ENCODE results near the gene ANTXR1.

ANTXR1 gene

GRCh38 chr2:69134306-69134945, 121.4 kb downstream of the ANTXR1 start:
- no peak overlapping the region for H3K9ac ChIP-seq
- no peaks in the 10 kb centered on the region for H3K36me3 ChIP-seq (ENCODE audit: insufficient read depth)
- no peak overlapping the region for H3K4me2 ChIP-seq
- no peaks in the 10 kb centered on the region for H3K79me2 ChIP-seq (ENCODE audit: insufficient read depth, low read depth)
- no peak overlapping the region for H3K27ac ChIP-seq
- TF ChIP-seq, protein P1, sequence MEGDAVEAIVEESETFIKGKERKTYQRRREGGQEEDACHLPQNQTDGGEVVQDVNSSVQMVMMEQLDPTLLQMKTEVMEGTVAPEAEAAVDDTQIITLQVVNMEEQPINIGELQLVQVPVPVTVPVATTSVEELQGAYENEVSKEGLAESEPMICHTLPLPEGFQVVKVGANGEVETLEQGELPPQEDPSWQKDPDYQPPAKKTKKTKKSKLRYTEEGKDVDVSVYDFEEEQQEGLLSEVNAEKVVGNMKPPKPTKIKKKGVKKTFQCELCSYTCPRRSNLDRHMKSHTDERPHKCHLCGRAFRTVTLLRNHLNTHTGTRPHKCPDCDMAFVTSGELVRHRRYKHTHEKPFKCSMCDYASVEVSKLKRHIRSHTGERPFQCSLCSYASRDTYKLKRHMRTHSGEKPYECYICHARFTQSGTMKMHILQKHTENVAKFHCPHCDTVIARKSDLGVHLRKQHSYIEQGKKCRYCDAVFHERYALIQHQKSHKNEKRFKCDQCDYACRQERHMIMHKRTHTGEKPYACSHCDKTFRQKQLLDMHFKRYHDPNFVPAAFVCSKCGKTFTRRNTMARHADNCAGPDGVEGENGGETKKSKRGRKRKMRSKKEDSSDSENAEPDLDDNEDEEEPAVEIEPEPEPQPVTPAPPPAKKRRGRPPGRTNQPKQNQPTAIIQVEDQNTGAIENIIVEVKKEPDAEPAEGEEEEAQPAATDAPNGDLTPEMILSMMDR (conservative IDR thresholded peaks at IDR 0.05; ENCODE audit: low read depth, low read length) = no peak
- no peaks in the 10 kb centered on the region for H3K27me3 ChIP-seq (ENCODE audit: insufficient read depth, low read depth)
- H3K4me3 ChIP-seq (IDR thresholded peaks at IDR 0.05; ENCODE audit: insufficient read depth, low read depth, low read length) = no peak overlapping the region
- no peak overlapping the region for H2AFZ ChIP-seq (ENCODE audit: low read depth)
- H3K4me1 ChIP-seq (ENCODE audit: low read depth, poor library complexity, severe bottlenecking) = no peaks in the 10 kb centered on the region
- no peaks in the 10 kb centered on the region for H4K20me1 ChIP-seq (ENCODE audit: insufficient read depth)

GRCh38 chr2:69138247-69138772, 125.3 kb downstream of the ANTXR1 start:
- no peak overlapping the region for H3K27ac ChIP-seq
- H4K20me1 ChIP-seq (ENCODE audit: insufficient read depth) = no peaks in the 10 kb centered on the region
- H3K4me1 ChIP-seq (ENCODE audit: low read depth, poor library complexity, severe bottlenecking) = no peaks in the 10 kb centered on the region
- no peaks in the 10 kb centered on the region for H3K27me3 ChIP-seq (ENCODE audit: insufficient read depth, low read depth)
- no peaks in the 10 kb centered on the region for H3K36me3 ChIP-seq (ENCODE audit: insufficient read depth)
- H3K4me2 ChIP-seq = no peak overlapping the region
- no peak overlapping the region for H3K4me3 ChIP-seq (IDR thresholded peaks at IDR 0.05; ENCODE audit: insufficient read depth, low read depth, low read length)
- H3K79me2 ChIP-seq (ENCODE audit: insufficient read depth, low read depth) = no peaks in the 10 kb centered on the region
- no peak overlapping the region for H3K9ac ChIP-seq
- H2AFZ ChIP-seq (ENCODE audit: low read depth) = no peak overlapping the region
- TF ChIP-seq, protein P1 (conservative IDR thresholded peaks at IDR 0.05; ENCODE audit: low read depth, low read length) = no peak

GRCh38 chr2:69138793-69139459, 125.9 kb downstream of the ANTXR1 start:
- Histone ChIP-seq H3K4me2 (no peak overlapping the region), H3K4me3 (IDR thresholded peaks at IDR 0.05; ENCODE audit: insufficient read depth, low read depth, low read length) (no peak overlapping the region), H2AFZ (ENCODE audit: low read depth) (no peak overlapping the region), H3K27me3 (ENCODE audit: insufficient read depth, low read depth) (no peaks in the 10 kb centered on the region), H3K4me1 (ENCODE audit: low read depth, poor library complexity, severe bottlenecking) (no peaks in the 10 kb centered on the region), H4K20me1 (ENCODE audit: insufficient read depth) (no peaks in the 10 kb centered on the region), H3K9ac (no peak overlapping the region), H3K36me3 (ENCODE audit: insufficient read depth) (no peaks in the 10 kb centered on the region), H3K27ac (no peak overlapping the region), H3K79me2 (ENCODE audit: insufficient read depth, low read depth) (no peaks in the 10 kb centered on the region)
- TF ChIP-seq, protein P1 (conservative IDR thresholded peaks at IDR 0.05; ENCODE audit: low read depth, low read length) = no peak

- TF ChIP-seq, protein P1 (conservative IDR thresholded peaks at IDR 0.05; ENCODE audit: low read depth, low read length) = no peak
- Histone ChIP-seq H3K36me3 (ENCODE audit: insufficient read depth) (no peaks in the 10 kb centered on the region), H3K27me3 (ENCODE audit: insufficient read depth, low read depth) (no peaks in the 10 kb centered on the region), H2AFZ (ENCODE audit: low read depth) (no peak overlapping the region), H3K27ac (no peak overlapping the region), H3K79me2 (ENCODE audit: insufficient read depth, low read depth) (no peaks in the 10 kb centered on the region), H3K4me2 (no peak overlapping the region), H3K4me3 (IDR thresholded peaks at IDR 0.05; ENCODE audit: insufficient read depth, low read depth, low read length) (no peak overlapping the region), H3K4me1 (ENCODE audit: low read depth, poor library complexity, severe bottlenecking) (no peaks in the 10 kb centered on the region), H4K20me1 (ENCODE audit: insufficient read depth) (no peaks in the 10 kb centered on the region), H3K9ac (no peak overlapping the region)
Observed at GRCh38 chr2:69139778-69140670, 127.0 kb downstream of the ANTXR1 start.

Measured in KMS-11 (cell line).